Measurements from ENCODE around the gene UFSP2. TPM values are rescaled to one million over a fixed set of nuclear protein-coding genes. Genes with fewer than 3 reads are reported as not detected.

UFSP2 gene
- total RNA-seq, 1 donor: 14.6 TPM

DNA sequence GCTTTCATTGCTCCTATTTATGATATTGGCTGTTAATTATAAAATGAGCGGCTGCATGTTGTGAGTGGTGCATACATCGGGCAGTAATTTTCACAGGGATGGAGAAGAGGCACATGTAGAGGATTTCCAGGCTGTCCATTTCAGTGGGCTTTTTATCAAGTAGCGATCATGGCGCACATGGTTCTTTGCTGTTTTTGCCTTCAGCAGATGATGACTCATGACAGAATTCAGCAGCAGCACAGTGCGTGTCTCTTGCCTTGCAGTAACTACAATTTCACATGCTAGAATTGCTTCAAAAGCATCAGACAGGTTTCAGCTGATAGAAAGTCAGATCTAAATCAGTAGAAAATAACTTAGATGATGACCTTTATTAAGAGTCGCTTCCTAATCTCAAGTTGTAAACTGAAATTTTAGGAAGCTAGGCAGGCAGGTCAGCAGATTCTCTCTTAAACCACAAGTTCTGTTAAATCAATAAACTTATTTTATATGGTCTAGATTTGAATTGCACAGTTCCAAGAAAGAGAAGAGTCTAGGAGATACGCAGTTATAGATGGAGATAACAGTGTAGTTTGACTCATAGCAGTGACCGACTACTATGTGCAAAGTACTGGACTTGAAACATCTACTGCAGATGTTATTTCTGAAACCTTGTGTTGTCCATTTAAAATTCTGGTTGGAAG lies 65.9 kb downstream of the UFSP2 start:
- H3K4me1 ChIP-seq (ENCODE audit: insufficient read depth, low read length): no peaks in the 10 kb centered on the region

GRCh38 chr4:185358959-185359358 lies 66.8 kb downstream of the UFSP2 start:
- no peak overlapping the region for H3K4me3 ChIP-seq (ENCODE audit: low read length)
- H3K4me1 ChIP-seq (ENCODE audit: insufficient read depth, low read length): no peaks in the 10 kb centered on the region
- H3K9me3 ChIP-seq (ENCODE audit: low read depth, low read length): no peaks in the 10 kb centered on the region
- no peaks in the 10 kb centered on the region for H3K27me3 ChIP-seq (ENCODE audit: insufficient read depth, low read length)

More for the DNA sequence above, 65.9 kb downstream of the UFSP2 start:
- H3K9me3 ChIP-seq (ENCODE audit: low read depth, low read length): no peaks in the 10 kb centered on the region
- H3K27me3 ChIP-seq (ENCODE audit: insufficient read depth, low read length): no peaks in the 10 kb centered on the region
- no peak overlapping the region for H3K4me3 ChIP-seq (ENCODE audit: low read length)

GRCh38 chr4:185358514-185358913 lies 67.2 kb downstream of the UFSP2 start:
- Histone ChIP-seq H3K27me3 (ENCODE audit: insufficient read depth, low read length) (no peaks in the 10 kb centered on the region), H3K9me3 (ENCODE audit: low read depth, low read length) (no peaks in the 10 kb centered on the region)

GRCh38 chr4:185357733-185358440 lies 67.9 kb downstream of the UFSP2 start:
- no peaks in the 10 kb centered on the region for H3K9me3 ChIP-seq (ENCODE audit: low read depth, low read length)
- H3K4me3 ChIP-seq (ENCODE audit: low read length): no peak overlapping the region
- H3K27me3 ChIP-seq (ENCODE audit: insufficient read depth, low read length): no peaks in the 10 kb centered on the region
- H3K4me1 ChIP-seq (ENCODE audit: insufficient read depth, low read length): no peaks in the 10 kb centered on the region

More at GRCh38 chr4:185358514-185358913, 67.2 kb downstream of the UFSP2 start:
- H3K4me3 ChIP-seq (ENCODE audit: low read length): no peak overlapping the region
- H3K4me1 ChIP-seq (ENCODE audit: insufficient read depth, low read length): no peaks in the 10 kb centered on the region

DNA sequence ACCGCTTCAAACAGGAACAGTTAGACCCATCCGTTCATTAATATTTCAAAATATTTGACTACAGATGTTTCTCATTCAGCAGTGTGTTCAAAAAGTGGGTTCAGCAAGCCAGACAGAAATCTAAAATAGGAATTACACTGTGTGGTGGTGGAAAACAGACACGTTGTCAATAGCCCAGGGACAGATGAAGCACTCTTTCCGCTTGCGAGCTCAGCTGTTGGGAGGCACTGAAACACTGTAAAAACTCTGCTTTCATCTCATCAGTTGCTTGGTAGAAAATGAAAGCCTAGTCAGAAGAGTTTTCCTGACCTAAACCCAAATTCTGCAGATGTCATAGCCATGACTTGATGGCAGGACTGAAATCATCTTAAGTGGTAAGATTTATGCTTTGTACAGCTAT lies 68.6 kb downstream of the UFSP2 start:
- H3K9me3 ChIP-seq (ENCODE audit: low read depth, low read length): no peaks in the 10 kb centered on the region
- no peak overlapping the region for H3K4me3 ChIP-seq (ENCODE audit: low read length)
- no peaks in the 10 kb centered on the region for H3K27me3 ChIP-seq (ENCODE audit: insufficient read depth, low read length)
- no peaks in the 10 kb centered on the region for H3K4me1 ChIP-seq (ENCODE audit: insufficient read depth, low read length)

DNA sequence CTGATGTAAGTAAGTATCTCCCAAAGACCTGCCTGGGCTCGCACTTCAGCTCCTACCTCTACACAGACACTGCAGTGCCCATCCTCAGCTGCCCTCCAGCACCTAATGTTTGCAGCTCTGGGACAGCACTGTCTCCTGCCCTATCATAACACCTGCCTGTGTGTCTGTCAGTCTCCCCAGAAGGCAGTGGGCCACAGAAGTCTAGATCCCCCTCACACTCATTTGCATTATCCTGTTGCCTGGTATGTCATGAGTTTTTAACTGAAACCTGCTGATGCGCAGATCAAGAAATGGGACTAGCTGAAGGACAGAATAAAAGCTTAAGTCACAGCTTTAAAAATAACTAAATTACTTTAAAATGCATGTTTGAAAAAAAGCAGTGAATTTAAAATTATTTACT lies 73.0 kb downstream of the UFSP2 start:
- Histone ChIP-seq H3K4me1 (ENCODE audit: insufficient read depth, low read length) (no peaks in the 10 kb centered on the region), H3K9me3 (ENCODE audit: low read depth, low read length) (no peaks in the 10 kb centered on the region), H3K27me3 (ENCODE audit: insufficient read depth, low read length) (no peaks in the 10 kb centered on the region), H3K4me3 (ENCODE audit: low read length) (no peak overlapping the region)

DNA sequence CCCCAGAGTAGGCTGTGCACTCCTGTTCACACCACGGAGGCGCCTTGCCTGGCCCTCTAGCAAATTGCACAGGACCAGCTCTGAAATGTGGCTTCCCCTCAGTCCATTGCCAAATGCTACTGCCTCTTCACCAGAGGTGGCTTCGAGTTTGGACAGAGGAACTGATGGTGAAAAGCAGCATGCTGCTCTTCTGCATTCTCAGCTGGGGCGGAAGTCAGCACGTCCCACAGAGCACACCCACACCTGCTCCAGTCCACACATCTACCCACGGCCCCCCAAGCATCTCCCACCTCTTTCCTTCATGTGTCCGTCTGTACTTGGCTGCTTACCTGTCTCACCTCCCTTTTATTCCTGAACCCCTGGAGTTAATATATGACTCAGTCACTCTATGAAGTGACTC lies 73.6 kb downstream of the UFSP2 start:
- H3K4me1 ChIP-seq (ENCODE audit: insufficient read depth, low read length): no peaks in the 10 kb centered on the region
- no peak overlapping the region for H3K4me3 ChIP-seq (ENCODE audit: low read length)
- H3K27me3 ChIP-seq (ENCODE audit: insufficient read depth, low read length): no peaks in the 10 kb centered on the region
- no peaks in the 10 kb centered on the region for H3K9me3 ChIP-seq (ENCODE audit: low read depth, low read length)

GRCh38 chr4:185351691-185352090 lies 74.1 kb downstream of the UFSP2 start:
- no peaks in the 10 kb centered on the region for H3K9me3 ChIP-seq (ENCODE audit: low read depth, low read length)
- no peak overlapping the region for H3K4me3 ChIP-seq (ENCODE audit: low read length)
- no peaks in the 10 kb centered on the region for H3K27me3 ChIP-seq (ENCODE audit: insufficient read depth, low read length)
- no peaks in the 10 kb centered on the region for H3K4me1 ChIP-seq (ENCODE audit: insufficient read depth, low read length)

Other genes starting within 250 kb of the UFSP2 start
- 25.5 TPM for gene CFAP97, start 222.0 kb downstream of the UFSP2 start, total RNA-seq
- 30.1 TPM for gene SNX25, start 216.4 kb downstream of the UFSP2 start, total RNA-seq
- 4.5 TPM for gene LRP2BP, start 30.0 kb downstream of the UFSP2 start, total RNA-seq
- 16.2 TPM for gene ANKRD37, start 29.1 kb downstream of the UFSP2 start, total RNA-seq
- not detected for gene CCDC110, start 45.8 kb upstream of the UFSP2 start, total RNA-seq
- gene PDLIM3, start 109.5 kb upstream of the UFSP2 start, total RNA-seq: 0.10 TPM